Smooth muscle cell (in vitro differentiated cells): ENCODE data around the gene PHLDA3. TPM values are rescaled to one million over a fixed set of nuclear protein-coding genes. Genes with fewer than 3 reads are reported as not detected.

Experiments
- DNase-seq: peaks from one replicate; lab custom pipeline; 2025; ENCODE audit not compliant: unreplicated experiment; lab: John Stamatoyannopoulos, UW
- H2AFZ ChIP-seq: fragments of 200-600 bp; sonication (generic); 2 replicates; pipeline ENCODE4 v1.6.0; 2016; ENCODE audit warnings: antibody characterized with exemption, low read depth, mild to moderate bottlenecking
- H3F3A ChIP-seq: fragments of 200-600 bp; sonication (generic); 2 replicates; pipeline ENCODE4 v1.6.0; 2017; ENCODE audit warnings: antibody characterized with exemption, low read depth
- H3K27ac ChIP-seq: fragments of 200-600 bp; sonication (generic); 2 replicates; pipeline ENCODE4 v1.5.1; 2016; ENCODE audit warnings: low read depth, mild to moderate bottlenecking
- H3K27me3 ChIP-seq: fragments of 200-600 bp; sonication (generic); 2 replicates; pipeline ENCODE4 v1.6.1; 2016; ENCODE audit warnings: low read depth, mild to moderate bottlenecking
- H3K36me3 ChIP-seq: fragments of 200-600 bp; sonication (generic); 2 replicates; pipeline ENCODE4 v1.5.1; 2016; ENCODE audit warnings: low read depth
- H3K4me1 ChIP-seq: fragments of 200-600 bp; sonication (generic); 2 replicates; pipeline ENCODE4 v1.5.1; 2016; ENCODE audit warnings: low read depth
- H3K4me2 ChIP-seq: fragments of 200-600 bp; sonication (generic); 2 replicates; pipeline ENCODE4 v1.6.0; 2016; ENCODE audit warnings: mild to moderate bottlenecking
- H3K4me3 ChIP-seq: fragments of 200-600 bp; sonication (generic); 2 replicates; pipeline ENCODE4 v1.5.1; 2016; ENCODE audit warnings: mild to moderate bottlenecking
- H3K79me2 ChIP-seq: fragments of 200-600 bp; sonication (generic); 2 replicates; pipeline ENCODE4 v1.6.0; 2016; ENCODE audit warnings: low read depth, mild to moderate bottlenecking
- H3K9ac ChIP-seq: fragments of 200-600 bp; sonication (generic); 2 replicates; pipeline ENCODE4 v1.6.0; 2016; ENCODE audit warnings: low read depth
- H3K9me3 ChIP-seq: fragments of 200-600 bp; sonication (generic); replicated peaks from 2 replicates; pipeline ENCODE4 v1.5.1; 2016; ENCODE audit warnings: low read depth
- H4K20me1 ChIP-seq: fragments of 200-600 bp; sonication (generic); 2 replicates; pipeline ENCODE4 v1.6.0; 2016; ENCODE audit warnings: low read depth
- CTCF ChIP-seq: fragments of 200-600 bp; sonication (generic); IDR thresholded peaks from 2 replicates; pipeline ENCODE4 v1.5.1; 2017; ENCODE audit warnings: borderline replicate concordance, mild to moderate bottlenecking, antibody characterized with exemption; ENCODE audit not compliant: insufficient read depth, poor library complexity, severe bottlenecking
- WGBS: methylation state at CpG from one replicate; pipeline ENCODE4 v1.1.7; 2016; ENCODE audit warnings: low lambda C conversion rate; 5-methylcytosine and 5-hydroxymethylcytosine counted together
- polyA plus RNA-seq: library from polyadenylated mRNA; unstranded; fragments of >200 nt; fragmentation: Nextera tagmentation; extraction: Ambion mirVana; gene quantifications from 2 replicates; pipeline ENCODE4 v1.2.1, GENCODE V29; 2016
- total RNA-seq: library from RNA; depleted of rRNA; stranded (reverse); fragments of >200 nt; gene quantifications from 2 replicates; pipeline ENCODE4 v1.2.3, GENCODE V29; 2014

Gene PHLDA3
- total and polyA plus RNA-seq, 2 experiments from 2014 or later = 87.8 to 340 TPM

- peak overlapping the region; percentile 91 for H3K27ac ChIP-seq
- no peaks in the 10 kb centered on the region for H3K27me3 ChIP-seq
Observed at GRCh38 chr1:201516511-201517127, 47.6 kb upstream of the PHLDA3 start.

GRCh38 chr1:201515895-201516294 is 46.9 kb upstream of the PHLDA3 start:
- no peaks in the 10 kb centered on the region for H4K20me1 ChIP-seq
- H3F3A ChIP-seq = no peaks in the 10 kb centered on the region
- H3K9ac ChIP-seq = no peak overlapping the region
- DNase-seq = no peak
- no peak overlapping the region for H2AFZ ChIP-seq
- peaks cover 12% of the 10 kb centered on the region for H3K4me1 ChIP-seq
- H3K36me3 ChIP-seq = no peaks in the 10 kb centered on the region
- H3K9me3 ChIP-seq = no peaks in the 10 kb centered on the region
- no peaks in the 10 kb centered on the region for H3K79me2 ChIP-seq
- WGBS = 59% methylated on average over 1 of the region's 1 CpG
- H3K4me2 ChIP-seq = no peak overlapping the region
- TF ChIP-seq CTCF = no peak
- H3K4me3 ChIP-seq = no peak overlapping the region
- H3K27ac ChIP-seq = peak overlapping the region; percentile 91
- H3K27me3 ChIP-seq = no peaks in the 10 kb centered on the region

More at GRCh38 chr1:201516511-201517127, 47.6 kb upstream of the PHLDA3 start:
- Histone ChIP-seq H3K4me3 (no peak overlapping the region), H3K9me3 (no peaks in the 10 kb centered on the region), H3K4me1 (peaks cover 10% of the 10 kb centered on the region), H3K4me2 (no peak overlapping the region), H3K9ac (no peak overlapping the region), H4K20me1 (no peaks in the 10 kb centered on the region), H3K36me3 (no peaks in the 10 kb centered on the region), H3K79me2 (no peaks in the 10 kb centered on the region), H2AFZ (peak overlapping the region; percentile 13), H3F3A (no peaks in the 10 kb centered on the region)
- TF ChIP-seq CTCF = no peak
- DNase-seq = no peak
- 95% methylated on average over 2 of the region's 2 CpGs for WGBS

DNA sequence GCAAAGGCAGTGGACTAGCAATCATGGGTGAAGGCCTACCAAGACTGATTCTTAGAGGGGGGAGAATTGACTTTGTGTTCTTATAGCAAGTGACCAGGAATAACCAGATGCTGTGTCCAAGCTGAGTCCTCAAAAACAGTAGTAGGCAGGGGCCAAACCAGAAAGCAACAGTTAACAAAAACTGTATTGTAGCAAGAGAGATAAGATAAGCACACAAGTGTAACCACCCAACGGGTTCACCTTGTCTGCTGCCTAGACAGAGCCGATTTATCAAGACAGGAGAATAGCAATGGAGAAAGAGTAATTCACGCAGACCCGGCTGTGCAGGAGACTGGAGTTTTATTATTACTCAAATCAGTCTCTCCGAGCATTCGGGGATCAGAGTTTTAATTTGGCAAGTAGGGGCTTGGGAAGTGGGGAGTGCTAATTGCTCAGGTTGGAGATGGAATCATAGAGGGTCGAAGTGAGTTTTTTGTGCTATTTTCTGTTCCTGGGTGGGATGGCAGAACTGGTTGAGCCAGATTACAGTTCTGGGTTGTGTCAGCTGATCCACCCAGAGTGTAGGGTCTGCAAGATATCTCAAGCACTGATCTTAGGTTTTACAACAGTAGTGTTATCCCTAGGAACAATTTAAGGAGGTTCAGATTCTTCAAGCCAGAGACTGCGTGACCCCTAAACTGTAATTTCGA is 46.2 kb upstream of the PHLDA3 start:
- WGBS = 47% methylated on average over 9 of the region's 9 CpGs

More for the DNA sequence above, 46.2 kb upstream of the PHLDA3 start:
- Histone ChIP-seq H3K9ac (no peak overlapping the region), H3K9me3 (no peaks in the 10 kb centered on the region), H3F3A (no peaks in the 10 kb centered on the region), H2AFZ (no peak overlapping the region), H3K79me2 (no peaks in the 10 kb centered on the region), H3K4me3 (no peak overlapping the region), H3K27me3 (no peaks in the 10 kb centered on the region), H4K20me1 (no peaks in the 10 kb centered on the region), H3K4me1 (peaks cover 12% of the 10 kb centered on the region), H3K36me3 (no peaks in the 10 kb centered on the region), H3K27ac (peak overlapping the region; percentile 91), H3K4me2 (peak overlapping the region; percentile 29)
- no peak for DNase-seq
- no peak for TF ChIP-seq CTCF
